Left colon (tissue), 2 donors: ENCODE measurements around the gene NTMT1. TPM values are rescaled to one million over a fixed set of nuclear protein-coding genes. Genes with fewer than 3 reads are reported as not detected.

Experiments
- ATAC-seq: fragments of 200-7000 bp; cut with Tn5 transposase; one replicate; pipeline ENCODE4 v1.9.1; 2020; ENCODE audit warnings: mild to moderate bottlenecking, moderate library complexity
- DNase-seq, 2 donors: peaks; one replicate each; pipeline ENCODE4 v3.0.0-alpha.2; 2020
- intact Hi-C, 2 donors: fragments of 100-400 bp; cut with DNase I in 1 of 2; cut with micrococcal nuclease in 1 of 2; formaldehyde crosslinking; loops; one replicate each; pipeline versions ENCODE4 v1.11.2 to v1.14.0; 2022; cut with DNase I, micrococcal nuclease
- total RNA-seq, 2 donors: library from RNA; stranded (reverse); fragmentation: NEBNext Ultra II Directional; extraction: Animal tissue kit (Norgen Biotek cat#: 25700); gene quantifications; one replicate each; pipeline ENCODE4 v1.2.1, GENCODE V29; 2021
- donor health status: DM: no; HTN: no; CAD: no.
- donor health status: DM: yes; HTN: yes; CAD: no.

NTMT1 gene
- total RNA-seq, 2 donors from 2014 or later, result 23.2 to 25.8 TPM

- no peak for DNase-seq
- intact Hi-C loops, result no loop called here
Observed at GRCh38 chr9:129679537-129679936, 53.6 kb downstream of the NTMT1 start.

GRCh38 chr9:129681924-129682323 is 56.0 kb downstream of the NTMT1 start:
- intact Hi-C loops, result no loop called here
- ATAC-seq, result no peak
- DNase-seq, result no peak

More at GRCh38 chr9:129679537-129679936, 53.6 kb downstream of the NTMT1 start:
- ATAC-seq, result no peak

GRCh38 chr9:129682381-129682780 is 56.4 kb downstream of the NTMT1 start:
- DNase-seq, result peak; percentile 51 to 58
- peak; percentile 93 for ATAC-seq
- intact Hi-C loops, result no loop called here

- peak; percentile 42 for ATAC-seq
- intact Hi-C loops, result no loop called here
Observed at GRCh38 chr9:129685220-129685932, 59.4 kb downstream of the NTMT1 start.

More at GRCh38 chr9:129685220-129685932, 59.4 kb downstream of the NTMT1 start:
- no peak for DNase-seq

Other genes starting within 250 kb of the NTMT1 start
- under 1 TPM in 1 of 2 donors, not detected in 1; 0.36 TPM for gene C9orf50, start 5.1 kb upstream of the NTMT1 start, total RNA-seq
- gene ASB6, start 16.0 kb downstream of the NTMT1 start, total RNA-seq, result 10 to 100 TPM; 17.5 to 18.3 TPM
- 1 to 10 TPM in 1 of 2 donors, under 1 TPM in 1; 0.52 to 1.1 TPM for gene PRRX2, start 39.5 kb downstream of the NTMT1 start, total RNA-seq
- gene PTGES, start 126.9 kb downstream of the NTMT1 start, total RNA-seq, result 1 to 10 TPM; 2.5 to 5.0 TPM
- 10 to 100 TPM; 41.7 to 50.7 TPM for gene TOR1B, start 177.0 kb downstream of the NTMT1 start, total RNA-seq
- gene TOR1A, start 198.0 kb downstream of the NTMT1 start, total RNA-seq, result 10 to 100 TPM; 30.7 to 36.9 TPM
- 10 to 100 TPM; 34.6 to 41.3 TPM for gene C9orf78, start 209.1 kb downstream of the NTMT1 start, total RNA-seq
- gene USP20, start 209.3 kb downstream of the NTMT1 start, total RNA-seq, result 10 to 100 TPM; 16.0 to 21.9 TPM